HepG2 (cell line): ENCODE results near the gene EIF4A3. TPM values are rescaled to one million over a fixed set of nuclear protein-coding genes. Genes with fewer than 3 reads are reported as not detected.

ENCODE experiments used
- EED ChIP-seq: sonication (generic); formaldehyde crosslinking; IDR thresholded peaks from 2 replicates; pipeline ENCODE4 v1.5.0; 2020; ENCODE audit warnings: mild to moderate bottlenecking, missing genetic modification reagents
- KLF9 ChIP-seq: IDR thresholded peaks from 2 replicates; pipeline ENCODE4 v1.6.1; 2016; ENCODE audit warnings: low read depth
- NKX3-1 ChIP-seq: sonication (generic); formaldehyde crosslinking; IDR thresholded peaks from 2 replicates; pipeline ENCODE4 v1.5.0; 2020; ENCODE audit warnings: missing genetic modification reagents
- PLRG1 ChIP-seq: fragments of 450-650 bp; conservative IDR thresholded peaks from 2 replicates; pipeline ENCODE4 v1.6.1; 2016
- RAD21 ChIP-seq: fragments of 450-650 bp; formaldehyde crosslinking; IDR thresholded peaks from 2 replicates; pipeline ENCODE4 v1.5.0; 2020; ENCODE audit warnings: mild to moderate bottlenecking
- WIZ ChIP-seq: sonication (generic); formaldehyde crosslinking; IDR thresholded peaks from 2 replicates; pipeline ENCODE4 v1.5.1; 2020; ENCODE audit warnings: mild to moderate bottlenecking, missing genetic modification reagents
- ZNF121 ChIP-seq: sonication (generic); formaldehyde crosslinking; IDR thresholded peaks from 2 replicates; pipeline ENCODE4 v1.5.0; 2020; ENCODE audit warnings: mild to moderate bottlenecking, missing genetic modification reagents
- ZNF234 ChIP-seq: sonication (generic); formaldehyde crosslinking; conservative IDR thresholded peaks from 2 replicates; pipeline ENCODE4 v1.5.1; 2020; ENCODE audit warnings: mild to moderate bottlenecking, missing genetic modification reagents
- ZNF335 ChIP-seq: sonication (generic); formaldehyde crosslinking; IDR thresholded peaks from 2 replicates; pipeline ENCODE4 v1.4.0; 2020; ENCODE audit warnings: missing genetic modification reagents
- ZNF468 ChIP-seq: sonication (generic); formaldehyde crosslinking; IDR thresholded peaks from 2 replicates; pipeline ENCODE4 v1.8.0; 2022; ENCODE audit warnings: mild to moderate bottlenecking, moderate library complexity, missing genetic modification reagents
- ZNF615 ChIP-seq: sonication (generic); formaldehyde crosslinking; IDR thresholded peaks from 2 replicates; pipeline ENCODE4 v1.5.0; 2020; ENCODE audit warnings: mild to moderate bottlenecking, missing genetic modification reagents, borderline replicate concordance
- ZNF883 ChIP-seq: sonication (generic); formaldehyde crosslinking; IDR thresholded peaks from 2 replicates; pipeline ENCODE4 v1.5.1; 2020; ENCODE audit warnings: mild to moderate bottlenecking, missing genetic modification reagents; ENCODE audit errors: not compliant biosample characterization
- ZSCAN25 ChIP-seq: sonication (generic); formaldehyde crosslinking; IDR thresholded peaks from 2 replicates; pipeline ENCODE4 v1.8.0; 2022; ENCODE audit warnings: mild to moderate bottlenecking, missing genetic modification reagents
- polyA plus RNA-seq, 8 experiments: library from polyadenylated mRNA; depleted of rRNA in 3 of 8; stranded (reverse) in 7 of 8; unstranded in 1 of 8; fragments of >200 nt; fragmentation: Illumina TruSeq in 4 of 8; extraction: Trizol in 4 of 8; gene quantifications; 2 replicates each; pipeline versions ENCODE4 v1.2.1 to v1.2.3, GENCODE V29; 2011 to 2016; ENCODE audit warnings: low read depth in 4 of 8, missing spikeins in 1 of 8, mixed read lengths in 1 of 8; ENCODE audit not compliant: insufficient read depth in 1 of 8
- total RNA-seq, 5 experiments: library from RNA; depleted of rRNA; stranded (reverse); fragments of >200 nt; fragmentation: Illumina TruSeq; extraction: Trizol; gene quantifications; 2 replicates each; pipeline ENCODE4 v1.2.3, GENCODE V29; 2016; ENCODE audit warnings: low read depth in 1 of 5
- TF ChIP-seq, protein P1 (sequence below), 2 experiments: IDR thresholded peaks; 2 replicates each; pipeline ENCODE4 v1.6.1; 2011 to 2012; ENCODE audit warnings: low read length in 2 of 2, borderline replicate concordance in 1 of 2, low read depth in 1 of 2, mild to moderate bottlenecking in 1 of 2, moderate library complexity in 1 of 2
- TF ChIP-seq, protein P2 (sequence below): sonication (generic); formaldehyde crosslinking; IDR thresholded peaks from 2 replicates; pipeline ENCODE4 v1.5.0; 2020; ENCODE audit warnings: mild to moderate bottlenecking, missing genetic modification reagents
- TF ChIP-seq, protein P3 (sequence below): sonication (generic); formaldehyde crosslinking; IDR thresholded peaks from 2 replicates; pipeline ENCODE4 v1.4.0; 2020; ENCODE audit warnings: mild to moderate bottlenecking, missing genetic modification reagents

EIF4A3 gene
- total and polyA plus RNA-seq, 2 of the 13 experiments (the other 11 are each of a cell fraction or from before 2014, with no cell fraction given) = 145 to 187 TPM

GRCh38 chr17:80147035-80147822 is at the start of gene EIF4A3 (continued):
- TF ChIP-seq NKX3-1 (peak; percentile 76; the same call in 1 of the 2 replicates), ZNF335 (peak; percentile 93; the same call in 1 of the 2 replicates), ZNF121 (peak; percentile 82), PLRG1 (no peak), ZNF615 (CRISPR knock-in tag) (no peak), WIZ (CRISPR knock-in tag) (no peak; the same call in 1 of the 2 replicates), ZNF234 (CRISPR knock-in tag) (no peak), EED (CRISPR knock-in tag) (no peak; the same call in 1 of the 2 replicates), RAD21 (peak; percentile 43; the same call in 1 of the 2 replicates), ZNF883 (CRISPR knock-in tag) (peak; percentile 71), KLF9 (CRISPR knock-in tag) (peak; percentile 89), ZSCAN25 (CRISPR knock-in tag) (peak; percentile 86), ZNF468 (CRISPR knock-in tag) (no peak)
- TF ChIP-seq, protein P1, sequence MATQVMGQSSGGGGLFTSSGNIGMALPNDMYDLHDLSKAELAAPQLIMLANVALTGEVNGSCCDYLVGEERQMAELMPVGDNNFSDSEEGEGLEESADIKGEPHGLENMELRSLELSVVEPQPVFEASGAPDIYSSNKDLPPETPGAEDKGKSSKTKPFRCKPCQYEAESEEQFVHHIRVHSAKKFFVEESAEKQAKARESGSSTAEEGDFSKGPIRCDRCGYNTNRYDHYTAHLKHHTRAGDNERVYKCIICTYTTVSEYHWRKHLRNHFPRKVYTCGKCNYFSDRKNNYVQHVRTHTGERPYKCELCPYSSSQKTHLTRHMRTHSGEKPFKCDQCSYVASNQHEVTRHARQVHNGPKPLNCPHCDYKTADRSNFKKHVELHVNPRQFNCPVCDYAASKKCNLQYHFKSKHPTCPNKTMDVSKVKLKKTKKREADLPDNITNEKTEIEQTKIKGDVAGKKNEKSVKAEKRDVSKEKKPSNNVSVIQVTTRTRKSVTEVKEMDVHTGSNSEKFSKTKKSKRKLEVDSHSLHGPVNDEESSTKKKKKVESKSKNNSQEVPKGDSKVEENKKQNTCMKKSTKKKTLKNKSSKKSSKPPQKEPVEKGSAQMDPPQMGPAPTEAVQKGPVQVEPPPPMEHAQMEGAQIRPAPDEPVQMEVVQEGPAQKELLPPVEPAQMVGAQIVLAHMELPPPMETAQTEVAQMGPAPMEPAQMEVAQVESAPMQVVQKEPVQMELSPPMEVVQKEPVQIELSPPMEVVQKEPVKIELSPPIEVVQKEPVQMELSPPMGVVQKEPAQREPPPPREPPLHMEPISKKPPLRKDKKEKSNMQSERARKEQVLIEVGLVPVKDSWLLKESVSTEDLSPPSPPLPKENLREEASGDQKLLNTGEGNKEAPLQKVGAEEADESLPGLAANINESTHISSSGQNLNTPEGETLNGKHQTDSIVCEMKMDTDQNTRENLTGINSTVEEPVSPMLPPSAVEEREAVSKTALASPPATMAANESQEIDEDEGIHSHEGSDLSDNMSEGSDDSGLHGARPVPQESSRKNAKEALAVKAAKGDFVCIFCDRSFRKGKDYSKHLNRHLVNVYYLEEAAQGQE (IDR thresholded peaks at IDR 0.05; ENCODE audit: borderline replicate concordance in 1 of 2, low read depth in 1 of 2, low read length in 2 of 2) = no peak
- TF ChIP-seq, protein P2, sequence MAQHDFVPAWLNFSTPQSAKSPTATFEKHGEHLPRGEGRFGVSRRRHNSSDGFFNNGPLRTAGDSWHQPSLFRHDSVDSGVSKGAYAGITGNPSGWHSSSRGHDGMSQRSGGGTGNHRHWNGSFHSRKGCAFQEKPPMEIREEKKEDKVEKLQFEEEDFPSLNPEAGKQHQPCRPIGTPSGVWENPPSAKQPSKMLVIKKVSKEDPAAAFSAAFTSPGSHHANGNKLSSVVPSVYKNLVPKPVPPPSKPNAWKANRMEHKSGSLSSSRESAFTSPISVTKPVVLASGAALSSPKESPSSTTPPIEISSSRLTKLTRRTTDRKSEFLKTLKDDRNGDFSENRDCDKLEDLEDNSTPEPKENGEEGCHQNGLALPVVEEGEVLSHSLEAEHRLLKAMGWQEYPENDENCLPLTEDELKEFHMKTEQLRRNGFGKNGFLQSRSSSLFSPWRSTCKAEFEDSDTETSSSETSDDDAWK (CRISPR knock-in tag) = no peak
- TF ChIP-seq, protein P3, sequence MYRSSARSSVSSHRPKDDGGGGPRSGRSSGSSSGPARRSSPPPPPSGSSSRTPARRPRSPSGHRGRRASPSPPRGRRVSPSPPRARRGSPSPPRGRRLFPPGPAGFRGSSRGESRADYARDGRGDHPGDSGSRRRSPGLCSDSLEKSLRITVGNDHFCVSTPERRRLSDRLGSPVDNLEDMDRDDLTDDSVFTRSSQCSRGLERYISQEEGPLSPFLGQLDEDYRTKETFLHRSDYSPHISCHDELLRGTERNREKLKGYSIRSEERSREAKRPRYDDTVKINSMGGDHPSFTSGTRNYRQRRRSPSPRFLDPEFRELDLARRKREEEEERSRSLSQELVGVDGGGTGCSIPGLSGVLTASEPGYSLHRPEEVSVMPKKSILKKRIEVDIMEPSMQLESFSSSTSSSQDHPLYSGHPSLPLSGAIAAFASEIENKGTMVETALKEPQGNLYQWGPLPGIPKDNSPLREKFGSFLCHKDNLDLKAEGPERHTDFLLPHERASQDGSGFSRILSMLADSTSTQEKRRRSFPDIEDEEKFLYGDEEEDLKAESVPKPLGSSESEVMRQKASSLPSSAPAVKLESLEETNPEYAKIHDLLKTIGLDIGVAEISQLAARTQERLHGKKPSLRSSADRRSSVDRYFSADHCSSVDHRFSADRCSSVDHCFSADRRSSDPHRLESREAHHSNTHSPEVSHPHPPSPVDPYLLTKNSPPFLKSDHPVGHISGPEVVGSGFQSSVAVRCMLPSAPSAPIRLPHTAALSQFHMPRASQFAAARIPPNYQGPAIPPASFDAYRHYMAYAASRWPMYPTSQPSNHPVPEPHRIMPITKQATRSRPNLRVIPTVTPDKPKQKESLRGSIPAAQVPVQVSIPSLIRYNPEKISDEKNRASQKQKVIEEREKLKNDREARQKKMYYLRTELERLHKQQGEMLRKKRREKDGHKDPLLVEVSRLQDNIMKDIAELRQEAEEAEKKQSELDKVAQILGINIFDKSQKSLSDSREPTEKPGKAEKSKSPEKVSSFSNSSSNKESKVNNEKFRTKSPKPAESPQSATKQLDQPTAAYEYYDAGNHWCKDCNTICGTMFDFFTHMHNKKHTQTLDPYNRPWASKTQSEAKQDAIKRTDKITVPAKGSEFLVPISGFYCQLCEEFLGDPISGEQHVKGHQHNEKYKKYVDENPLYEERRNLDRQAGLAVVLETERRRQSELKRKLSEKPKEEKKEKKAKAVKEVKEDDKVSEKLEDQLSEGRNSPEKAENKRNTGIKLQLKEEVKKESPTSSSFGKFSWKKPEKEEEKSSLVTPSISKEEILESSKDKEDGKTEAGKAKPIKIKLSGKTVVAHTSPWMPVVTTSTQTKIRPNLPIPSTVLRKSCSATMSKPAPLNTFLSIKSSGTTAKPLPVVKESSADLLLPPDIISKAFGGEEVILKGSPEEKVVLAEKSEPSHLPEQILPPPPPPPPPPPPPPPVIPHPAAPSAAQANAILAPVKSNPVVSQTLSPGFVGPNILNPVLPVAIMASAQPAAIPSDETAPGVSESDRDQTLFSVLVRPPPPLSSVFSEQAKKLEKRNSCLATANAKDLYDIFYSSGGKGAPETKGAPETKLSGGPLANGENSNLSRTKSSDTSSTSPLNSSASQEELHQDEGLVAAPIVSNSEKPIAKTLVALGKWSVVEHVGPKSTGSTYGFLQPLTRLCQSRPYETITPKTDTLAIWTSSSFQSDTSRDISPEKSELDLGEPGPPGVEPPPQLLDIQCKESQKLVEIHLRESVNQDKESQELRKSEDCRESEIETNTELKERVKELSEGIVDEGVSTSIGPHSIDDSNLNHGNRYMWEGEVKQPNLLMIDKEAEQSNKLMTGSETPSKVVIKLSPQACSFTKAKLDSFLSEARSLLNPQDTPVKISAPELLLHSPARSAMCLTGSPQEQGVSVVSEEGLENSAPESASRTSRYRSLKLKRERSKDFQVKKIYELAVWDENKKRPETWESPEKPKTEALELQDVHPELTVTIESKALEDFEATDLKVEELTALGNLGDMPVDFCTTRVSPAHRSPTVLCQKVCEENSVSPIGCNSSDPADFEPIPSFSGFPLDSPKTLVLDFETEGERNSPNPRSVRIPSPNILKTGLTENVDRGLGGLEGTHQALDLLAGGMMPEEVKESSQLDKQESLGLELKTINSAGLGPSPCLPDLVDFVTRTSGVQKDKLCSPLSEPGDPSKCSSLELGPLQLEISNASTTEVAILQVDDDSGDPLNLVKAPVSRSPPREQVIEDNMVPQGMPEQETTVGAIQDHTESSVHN (CRISPR knock-in tag) = no peak; the same call in 1 of the 2 replicates
